Activated CD8-positive, alpha-beta memory T cell treated with anti-CD3 and anti-CD28 coated beads, Interleukin-2, amount 50 U/mL, for 1 hour (primary cell): ENCODE results near the gene HGFAC.
"Not testable (repeated sequence)": the region's sequence is repeated elsewhere in the genome, so short reads cannot be mapped to it uniquely, and the experiment has no call there.

ENCODE experiments used
- DNase-seq: peaks from one replicate; pipeline ENCODE4 v3.0.0-alpha.2; 2020; ENCODE audit errors: extremely low read depth

HGFAC gene

GRCh38 chr4:3442959-3443749 is 1.4 kb downstream of the HGFAC start:
- peak; percentile 21 for DNase-seq

GRCh38 chr4:3443750-3444309 is 2.1 kb downstream of the HGFAC start:
- DNase-seq = no peak

GRCh38 chr4:3444351-3445110 is 2.8 kb downstream of the HGFAC start:
- DNase-seq = no peak

- DNase-seq = no peak
Observed at GRCh38 chr4:3445111-3445820, 3.5 kb downstream of the HGFAC start.

GRCh38 chr4:3445829-3446545 is 4.2 kb downstream of the HGFAC start:
- DNase-seq = no peak

GRCh38 chr4:3446631-3447320 is 5.0 kb downstream of the HGFAC start:
- no peak for DNase-seq

GRCh38 chr4:3447431-3448395 is 5.9 kb downstream of the HGFAC start:
- no peak for DNase-seq

GRCh38 chr4:3449047-3449573 is 7.3 kb downstream of the HGFAC start:
- no peak for DNase-seq

GRCh38 chr4:3449574-3450534 is 8.1 kb downstream of the HGFAC start:
- no peak for DNase-seq

- no peak for DNase-seq
Observed at GRCh38 chr4:3450643-3451042, 8.9 kb downstream of the HGFAC start.

- no peak for DNase-seq
Observed at GRCh38 chr4:3451956-3452355, 10.2 kb downstream of the HGFAC start.

- DNase-seq = no peak
Observed at GRCh38 chr4:3452376-3452775, 10.6 kb downstream of the HGFAC start.

- not testable (repeated sequence) for DNase-seq
Observed at GRCh38 chr4:3455596-3455995, 13.8 kb downstream of the HGFAC start.

- no peak for DNase-seq
Observed at GRCh38 chr4:3458371-3458770, 16.6 kb downstream of the HGFAC start.

- DNase-seq = not testable (repeated sequence)
Observed at GRCh38 chr4:3459156-3459555, 17.4 kb downstream of the HGFAC start.

GRCh38 chr4:3460926-3461325 is 19.2 kb downstream of the HGFAC start:
- no peak for DNase-seq

GRCh38 chr4:3461515-3462291 is 19.9 kb downstream of the HGFAC start:
- no peak for DNase-seq
